Measurements from ENCODE around the gene SCN9A. TPM values are rescaled to one million over a fixed set of nuclear protein-coding genes. Genes with fewer than 3 reads are reported as not detected.
"Not testable (repeated sequence)": the region's sequence is repeated elsewhere in the genome, so short reads cannot be mapped to it uniquely, and the experiment has no call there.

SCN9A gene
- polyA plus RNA-seq, 4 donors = 2.0 to 2.9 (median 2.3) TPM

GRCh38 chr2:166376488-166376828 is 714 bp upstream of the SCN9A start:
- DNase-seq (ENCODE audit: low read depth in 4 of 4, low spot score in 3 of 4) = no peak

DNA sequence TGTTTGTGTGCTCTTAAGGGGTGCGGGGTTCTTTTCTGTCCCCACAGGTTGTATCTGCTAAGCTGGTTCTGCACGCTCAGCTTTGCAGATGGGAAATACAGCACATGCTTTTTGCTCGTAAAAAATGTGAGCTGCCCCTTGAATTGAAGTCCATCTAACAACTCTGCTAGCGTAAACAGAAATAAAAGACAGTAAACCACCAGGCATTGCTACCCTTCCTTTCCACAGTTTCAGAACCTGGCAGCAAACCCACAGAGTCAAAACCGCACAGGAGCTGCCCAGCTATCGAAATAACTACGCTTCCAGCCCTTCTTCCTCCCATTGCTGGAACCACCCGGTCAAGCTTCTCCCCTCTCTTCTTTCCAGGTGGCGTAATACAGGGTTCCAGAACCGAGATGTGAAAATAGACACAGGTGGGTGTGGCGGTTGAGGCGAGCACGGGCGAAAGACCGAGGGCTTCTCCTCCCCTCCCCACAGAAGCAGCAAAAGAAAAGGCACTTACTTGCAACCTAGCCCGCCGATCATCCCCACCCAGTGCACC is 479 bp downstream of the SCN9A start:
- no peak for DNase-seq (ENCODE audit: low read depth in 4 of 4, low spot score in 3 of 4)

DNA sequence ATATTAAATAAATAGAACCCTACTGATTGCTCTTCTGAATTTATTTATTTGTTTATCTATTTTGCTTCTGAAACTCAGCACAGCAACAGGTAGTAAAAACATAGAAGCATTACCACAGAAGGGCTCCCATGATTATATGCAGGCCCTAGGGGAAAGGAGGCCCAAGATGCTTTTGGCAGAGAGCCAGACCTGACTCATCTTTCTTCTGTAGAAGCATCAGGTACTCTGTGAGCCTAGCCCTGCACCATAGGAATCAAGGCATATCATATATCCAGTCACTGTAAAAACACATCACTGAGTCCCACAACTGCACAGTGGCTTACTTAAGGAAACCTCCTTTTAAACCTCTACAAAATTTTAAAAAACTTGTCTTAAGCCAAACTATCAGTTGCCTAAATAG is 1.8 kb downstream of the SCN9A start:
- DNase-seq (ENCODE audit: low read depth in 4 of 4, low spot score in 3 of 4) = peak in 1 of 4 donors; percentile 15

DNA sequence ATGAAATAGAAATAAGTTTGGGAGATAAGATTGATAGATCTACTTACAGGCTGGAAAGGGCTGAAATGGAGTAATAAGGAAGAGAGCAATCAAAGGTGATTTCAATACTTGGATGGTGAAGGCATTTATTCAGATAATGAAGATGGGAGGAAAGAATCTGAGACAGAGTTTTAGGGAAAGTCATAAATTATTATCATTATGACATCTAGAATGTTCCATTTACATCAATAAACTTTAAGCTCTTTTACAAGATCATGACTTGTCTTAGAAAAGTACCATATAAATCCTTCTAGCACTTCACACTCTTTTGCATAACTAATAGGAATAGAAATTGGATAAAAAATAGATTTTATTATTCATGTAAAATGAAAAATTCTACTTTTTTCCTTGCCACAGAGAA is 2.2 kb downstream of the SCN9A start:
- no peak for DNase-seq (ENCODE audit: low read depth in 4 of 4, low spot score in 3 of 4)

DNA sequence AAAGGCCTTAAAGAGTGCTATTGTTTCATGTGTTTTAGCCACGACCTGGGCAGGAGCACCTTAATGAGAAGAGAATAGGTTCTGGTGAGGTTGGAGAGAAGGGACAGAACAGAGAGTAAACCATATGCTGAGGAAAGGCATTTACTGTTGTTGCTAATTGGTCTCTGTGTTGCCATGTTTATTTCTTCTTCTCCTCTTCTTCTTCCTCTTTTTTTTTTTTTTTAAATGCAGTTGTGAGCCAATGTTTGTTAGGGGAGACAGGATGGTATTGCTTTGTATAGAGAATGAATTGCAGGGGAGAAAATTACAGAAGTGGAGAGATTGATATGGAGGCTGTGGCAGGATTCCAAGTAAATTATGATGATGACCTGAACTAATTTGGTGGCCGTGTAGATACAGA is 2.6 kb downstream of the SCN9A start:
- no peak for DNase-seq (ENCODE audit: low read depth in 4 of 4, low spot score in 3 of 4)

- DNase-seq (ENCODE audit: low read depth in 4 of 4, low spot score in 3 of 4) = no peak
These were observed 3.7 kb downstream of the SCN9A start for GRCh38 chr2:166372046-166372445.

- no peak for DNase-seq (ENCODE audit: low read depth in 4 of 4, low spot score in 3 of 4)
These were observed 9.8 kb downstream of the SCN9A start for GRCh38 chr2:166365803-166366420.

- no peak for DNase-seq (ENCODE audit: low read depth in 4 of 4, low spot score in 3 of 4)
These were observed 10.5 kb downstream of the SCN9A start for GRCh38 chr2:166365239-166365638.

DNA sequence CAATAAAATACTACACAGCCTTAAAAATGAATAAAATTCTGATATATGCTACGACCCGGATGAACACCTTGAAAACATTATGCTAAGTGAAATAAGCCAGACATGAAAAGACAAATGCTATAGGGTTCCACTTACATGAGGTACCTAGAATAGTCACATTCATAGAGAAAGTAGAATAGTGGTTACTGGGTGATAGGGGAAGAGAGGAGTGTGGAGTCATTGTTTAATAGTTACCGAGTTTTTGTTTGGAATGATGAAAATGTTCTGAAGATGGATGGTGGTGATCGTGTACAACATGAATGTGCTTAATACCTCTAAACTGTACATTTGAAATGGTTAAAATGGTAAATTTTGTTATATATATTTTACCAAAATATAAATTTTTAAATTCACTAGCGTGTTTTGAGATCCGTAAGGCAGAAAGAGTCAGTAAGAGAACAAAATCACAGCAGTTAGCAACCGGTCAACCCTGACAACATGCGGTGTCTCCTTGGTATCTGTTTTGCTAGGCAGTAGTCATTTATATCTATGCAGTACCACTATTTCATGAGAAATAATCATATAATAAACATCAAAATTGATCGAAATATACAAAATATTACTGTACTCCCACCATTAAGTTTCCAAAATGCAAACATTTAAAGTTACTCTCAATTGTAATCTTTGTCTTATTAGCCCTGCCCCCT is 11.1 kb downstream of the SCN9A start:
- no peak for DNase-seq (ENCODE audit: low read depth in 4 of 4, low spot score in 3 of 4)

GRCh38 chr2:166361351-166362153 is 14.2 kb downstream of the SCN9A start:
- no peak for DNase-seq (ENCODE audit: low read depth in 4 of 4, low spot score in 3 of 4)

GRCh38 chr2:166360906-166361305 is 14.8 kb downstream of the SCN9A start:
- no peak for DNase-seq (ENCODE audit: low read depth in 4 of 4, low spot score in 3 of 4)

DNA sequence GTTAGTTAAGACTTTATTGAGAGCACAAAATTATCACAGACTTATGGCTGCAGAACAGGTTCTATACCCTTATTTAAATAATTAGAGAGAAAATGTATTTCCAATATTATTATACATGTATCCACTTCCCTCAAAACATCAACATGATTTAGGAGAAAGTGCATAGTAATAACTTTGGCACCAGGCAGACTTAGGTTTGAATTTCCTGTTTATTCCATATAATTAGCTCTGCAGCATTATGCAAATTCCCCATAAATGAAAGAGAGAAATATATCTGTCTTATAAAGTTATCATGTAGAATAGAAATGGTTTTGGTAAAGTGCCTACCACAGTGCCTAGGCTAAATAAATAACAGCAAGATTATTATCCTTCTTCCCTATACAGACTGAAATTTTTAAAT is 15.3 kb downstream of the SCN9A start:
- no peak for DNase-seq (ENCODE audit: low read depth in 4 of 4, low spot score in 3 of 4)

- DNase-seq (ENCODE audit: low read depth in 4 of 4, low spot score in 3 of 4) = not testable (repeated sequence)
These were observed 17.8 kb downstream of the SCN9A start for GRCh38 chr2:166357950-166358321.

DNA sequence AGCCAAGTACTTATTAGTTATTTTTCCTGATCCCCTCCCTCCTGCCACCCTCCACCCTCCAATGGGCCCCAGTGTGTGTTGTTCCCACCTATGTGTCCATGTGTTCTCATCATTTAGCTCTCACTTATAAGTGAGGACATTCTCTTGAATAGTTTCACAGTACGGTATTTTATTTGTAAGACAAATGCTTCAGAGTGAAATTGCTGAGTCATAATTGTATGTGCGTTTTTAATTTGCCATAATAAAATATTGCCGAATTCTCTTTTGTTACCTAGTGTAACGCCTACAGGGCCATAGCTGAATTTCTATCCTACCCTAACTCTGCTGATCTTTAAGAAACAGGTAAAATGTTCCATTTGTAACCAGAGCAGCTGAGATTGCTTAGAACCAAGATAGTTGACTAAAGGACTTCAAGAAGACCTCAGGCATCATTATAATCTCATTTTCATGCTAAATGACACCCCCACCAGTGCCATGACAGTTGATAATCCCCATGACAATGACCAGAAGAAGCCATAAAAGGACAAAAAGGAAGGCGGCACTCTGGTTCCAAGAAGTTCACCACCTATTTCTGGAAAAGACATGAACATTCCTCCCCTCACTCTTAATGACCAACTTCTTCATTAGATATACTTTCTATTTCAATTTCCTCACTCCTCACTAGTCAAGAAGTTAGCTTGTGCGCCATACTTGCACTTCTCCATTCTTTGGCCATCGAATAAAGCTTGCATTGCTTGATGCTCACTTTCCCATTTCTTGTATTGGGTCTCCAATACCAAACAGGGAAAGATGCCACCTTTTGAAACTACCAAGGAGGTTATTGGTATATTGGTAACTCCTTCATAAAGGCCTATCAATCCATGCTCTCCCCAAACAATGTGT is 18.4 kb downstream of the SCN9A start:
- DNase-seq (ENCODE audit: low read depth in 4 of 4, low spot score in 3 of 4) = no peak

DNA sequence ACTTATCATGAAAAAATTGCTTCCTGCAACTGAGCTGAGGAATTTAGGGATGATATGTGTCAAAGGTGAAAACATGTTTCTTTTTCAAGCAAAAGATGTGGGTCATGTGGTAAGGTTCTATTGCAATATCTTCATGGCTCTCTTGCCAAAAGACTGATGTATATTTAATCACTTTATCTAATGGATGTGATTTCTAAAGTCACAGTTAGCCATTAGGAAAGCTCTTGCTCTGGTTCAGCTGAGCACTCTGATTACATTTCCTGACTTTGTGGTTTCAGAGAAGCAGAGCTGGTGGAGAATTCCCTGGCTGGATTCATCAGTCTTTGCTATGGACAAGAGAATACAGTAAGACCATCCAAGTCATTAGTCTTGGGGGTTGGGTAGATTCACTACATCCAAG is 24.4 kb downstream of the SCN9A start:
- no peak for DNase-seq (ENCODE audit: low read depth in 4 of 4, low spot score in 3 of 4)

- no peak for DNase-seq (ENCODE audit: low read depth in 4 of 4, low spot score in 3 of 4)
These were observed 25.2 kb downstream of the SCN9A start for GRCh38 chr2:166350525-166350924.

- DNase-seq (ENCODE audit: low read depth in 4 of 4, low spot score in 3 of 4) = no peak
These were observed 31.2 kb downstream of the SCN9A start for GRCh38 chr2:166344286-166345113.

DNA sequence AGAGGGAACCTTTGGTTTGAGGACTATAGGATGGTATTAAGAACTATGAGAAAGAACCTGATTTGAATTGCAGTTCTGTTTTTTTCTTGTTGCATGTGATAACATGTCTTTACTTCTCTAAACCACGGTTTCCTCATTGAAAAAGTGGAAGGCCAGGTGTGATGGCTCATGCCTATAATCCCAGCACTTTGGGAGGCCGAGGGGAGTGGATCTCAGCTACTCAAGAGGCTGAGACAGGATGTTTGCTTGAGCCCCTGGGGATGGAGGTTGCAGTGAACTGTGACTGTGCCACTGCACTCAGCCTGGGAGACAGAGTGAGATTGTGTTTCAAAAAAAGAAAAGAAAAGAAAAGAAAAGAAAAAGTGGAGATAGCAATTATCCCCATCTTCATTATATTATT is 32.3 kb downstream of the SCN9A start:
- no peak for DNase-seq (ENCODE audit: low read depth in 4 of 4, low spot score in 3 of 4)

DNA sequence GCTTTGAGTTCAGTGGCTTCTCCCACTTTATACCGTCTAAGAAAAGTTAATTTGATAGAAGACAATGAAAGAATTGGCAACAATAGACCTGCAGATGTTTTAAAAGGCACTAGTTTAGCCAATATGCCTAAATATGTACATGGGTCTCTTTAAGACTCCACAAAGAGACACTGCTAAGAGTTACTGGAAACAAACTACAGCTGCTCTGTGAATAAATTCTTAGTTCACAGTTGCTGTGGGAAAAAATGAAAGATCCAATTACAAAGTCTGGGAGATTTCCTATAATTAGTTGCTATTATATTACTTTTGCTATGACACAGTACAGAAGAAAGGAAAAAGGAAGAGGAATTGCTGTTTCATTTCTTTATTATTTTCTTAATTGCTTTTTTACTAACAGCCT is 34.3 kb downstream of the SCN9A start:
- no peak for DNase-seq (ENCODE audit: low read depth in 4 of 4, low spot score in 3 of 4)

- no peak for DNase-seq (ENCODE audit: low read depth in 4 of 4, low spot score in 3 of 4)
These were observed 36.9 kb downstream of the SCN9A start for GRCh38 chr2:166338831-166339339.
